GM12892 (cell line): ENCODE measurements around the gene LDHD. TPM values are rescaled to one million over a fixed set of nuclear protein-coding genes. Genes with fewer than 3 reads are reported as not detected.

Source experiments
- DNase-seq: peaks from one replicate; pipeline ENCODE4 v3.0.0; 2011; ENCODE audit not compliant: insufficient read length
- FAIRE-seq: peaks from 2 replicates; lab custom pipeline; 2011; peaks lifted over from hg19 to GRCh38; lab: Jason Lieb, UNC
- POLR2A ChIP-seq: IDR thresholded peaks from 2 replicates; pipeline ENCODE4 v1.6.1; 2011; ENCODE audit warnings: low read depth, low read length, control low read depth
- POLR2AphosphoS5 ChIP-seq: IDR thresholded peaks from 2 replicates; pipeline ENCODE4 v1.6.1; 2011; ENCODE audit warnings: low read depth, low read length, control low read depth
- TAF1 ChIP-seq: IDR thresholded peaks from 2 replicates; pipeline ENCODE4 v1.6.1; 2011; ENCODE audit warnings: low read depth, mild to moderate bottlenecking, control low read depth, low read length, borderline replicate concordance
- polyA plus RNA-seq: library from polyadenylated mRNA; unstranded; fragments of >200 nt; gene quantifications from one replicate; pipeline ENCODE4 v1.2.1, GENCODE V29; 2012; ENCODE audit warnings: missing spikeins, inconsistent platforms; ENCODE audit not compliant: missing spikeins

LDHD gene
- not detected for polyA plus RNA-seq

- DNase-seq (no peak), FAIRE-seq (no peak)
- TF ChIP-seq TAF1 (no peak), POLR2A (no peak), POLR2AphosphoS5 (no peak)
Observed at GRCh38 chr16:75116081-75116910, at the start of gene LDHD. Gene LDHD, minus strand, starts transcription at chr16:75116780. Its CDS starts 60 bp downstream, at chr16:75116720.

GRCh38 chr16:75160386-75160785, 43.8 kb upstream of the LDHD start:
- DNase-seq (no peak), FAIRE-seq (no peak)
- TF ChIP-seq POLR2AphosphoS5: no peak
- TF ChIP-seq POLR2A: no peak
- no peak for TF ChIP-seq TAF1

GRCh38 chr16:75152635-75153034, 36.1 kb upstream of the LDHD start:
- TF ChIP-seq POLR2A: no peak
- no peak for TF ChIP-seq TAF1
- TF ChIP-seq POLR2AphosphoS5: no peak
- DNase-seq (no peak), FAIRE-seq (no peak)

GRCh38 chr16:75151798-75152197, 35.2 kb upstream of the LDHD start:
- TF ChIP-seq TAF1: no peak
- no peak for TF ChIP-seq POLR2A
- no peak for TF ChIP-seq POLR2AphosphoS5
- FAIRE-seq: no peak

GRCh38 chr16:75148311-75149195, 32.0 kb upstream of the LDHD start, which contains the start of gene ZFP1:
Gene ZFP1, plus strand, starts transcription at chr16:75148524. Its CDS starts 4,428 bp downstream, at chr16:75152952.
- TF ChIP-seq POLR2A: peak; percentile 62; the same call in 1 of the 2 replicates
- TF ChIP-seq POLR2AphosphoS5: peak; percentile 56; the same call in 1 of the 2 replicates
- no peak for TF ChIP-seq TAF1
- FAIRE-seq: peak; percentile 96
- peak; percentile 74 for DNase-seq

More at GRCh38 chr16:75151798-75152197, 35.2 kb upstream of the LDHD start:
- no peak for DNase-seq

GRCh38 chr16:75147968-75148310, 31.4 kb upstream of the LDHD start:
- FAIRE-seq (no peak), DNase-seq (no peak)
- TF ChIP-seq POLR2AphosphoS5 (no peak), POLR2A (no peak), TAF1 (no peak)

GRCh38 chr16:75143941-75144340, 27.4 kb upstream of the LDHD start:
- DNase-seq (no peak), FAIRE-seq (no peak)
- TF ChIP-seq POLR2AphosphoS5: no peak
- no peak for TF ChIP-seq POLR2A
- no peak for TF ChIP-seq TAF1

- no peak for FAIRE-seq
- DNase-seq: no peak
- TF ChIP-seq TAF1: no peak
- TF ChIP-seq POLR2A: no peak
Observed at GRCh38 chr16:75139498-75139897, 22.9 kb upstream of the LDHD start.

- TF ChIP-seq TAF1: no peak
- no peak for TF ChIP-seq POLR2A
- TF ChIP-seq POLR2AphosphoS5: no peak
- no peak for FAIRE-seq
- DNase-seq: no peak
Observed at GRCh38 chr16:75138636-75139035, 22.1 kb upstream of the LDHD start.

GRCh38 chr16:75138233-75138632, 21.7 kb upstream of the LDHD start:
- no peak for FAIRE-seq
- no peak for TF ChIP-seq POLR2AphosphoS5
- no peak for TF ChIP-seq POLR2A
- TF ChIP-seq TAF1: no peak
- DNase-seq: no peak

- TF ChIP-seq TAF1: no peak
- TF ChIP-seq POLR2A: no peak
- no peak for TF ChIP-seq POLR2AphosphoS5
- no peak for FAIRE-seq
- no peak for DNase-seq
Observed at GRCh38 chr16:75131081-75131480, 14.5 kb upstream of the LDHD start.
